Endometrium (tissue), 2 donors: Measurements from ENCODE around the gene NSMCE3.
"Not testable (repeated sequence)": the region's sequence is repeated elsewhere in the genome, so short reads cannot be mapped to it uniquely, and the experiment has no call there.

Experiments
- FAIRE-seq: peaks from 2 replicates; lab custom pipeline; 2012; peaks lifted over from hg19 to GRCh38; lab: Jason Lieb, UNC
- donor health status: control.
- donor health status: control.

Gene NSMCE3

DNA sequence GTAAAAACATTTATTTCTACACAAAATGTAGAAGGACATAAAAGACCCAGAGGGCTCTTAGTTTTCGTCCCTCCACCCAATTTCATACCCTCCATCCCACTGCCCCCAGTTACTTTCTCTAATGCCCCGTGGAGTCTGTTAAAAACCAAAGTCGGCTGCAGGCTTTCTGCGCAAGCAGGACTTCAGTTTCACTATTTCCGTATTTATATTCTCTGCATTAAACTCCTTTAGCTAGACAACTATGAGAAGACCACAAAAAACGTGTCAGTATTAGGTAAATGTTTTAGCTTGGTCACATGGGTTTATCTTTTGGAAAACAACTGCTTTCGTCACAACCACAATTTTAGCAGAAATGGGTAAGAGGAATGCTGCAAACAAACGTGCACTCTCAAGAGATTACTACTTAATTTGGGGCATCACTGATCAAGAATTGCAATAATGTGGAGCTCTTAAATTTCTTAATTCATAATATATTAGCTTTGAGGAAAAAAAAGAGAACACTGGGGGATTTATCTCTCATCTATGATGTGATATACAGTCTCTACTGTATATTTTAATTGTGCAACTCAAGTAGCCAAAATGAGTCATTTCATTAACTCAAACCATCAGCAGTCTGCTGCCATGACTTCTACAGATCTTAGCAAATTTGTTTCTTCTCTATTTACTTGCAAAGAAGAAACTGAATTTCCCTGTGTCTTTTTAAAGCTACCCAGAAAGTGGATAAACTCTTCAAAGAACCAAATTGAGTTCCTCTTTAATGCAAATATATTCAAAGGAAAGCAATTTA is 740 bp upstream of the NSMCE3 start:
- no peak for FAIRE-seq

DNA sequence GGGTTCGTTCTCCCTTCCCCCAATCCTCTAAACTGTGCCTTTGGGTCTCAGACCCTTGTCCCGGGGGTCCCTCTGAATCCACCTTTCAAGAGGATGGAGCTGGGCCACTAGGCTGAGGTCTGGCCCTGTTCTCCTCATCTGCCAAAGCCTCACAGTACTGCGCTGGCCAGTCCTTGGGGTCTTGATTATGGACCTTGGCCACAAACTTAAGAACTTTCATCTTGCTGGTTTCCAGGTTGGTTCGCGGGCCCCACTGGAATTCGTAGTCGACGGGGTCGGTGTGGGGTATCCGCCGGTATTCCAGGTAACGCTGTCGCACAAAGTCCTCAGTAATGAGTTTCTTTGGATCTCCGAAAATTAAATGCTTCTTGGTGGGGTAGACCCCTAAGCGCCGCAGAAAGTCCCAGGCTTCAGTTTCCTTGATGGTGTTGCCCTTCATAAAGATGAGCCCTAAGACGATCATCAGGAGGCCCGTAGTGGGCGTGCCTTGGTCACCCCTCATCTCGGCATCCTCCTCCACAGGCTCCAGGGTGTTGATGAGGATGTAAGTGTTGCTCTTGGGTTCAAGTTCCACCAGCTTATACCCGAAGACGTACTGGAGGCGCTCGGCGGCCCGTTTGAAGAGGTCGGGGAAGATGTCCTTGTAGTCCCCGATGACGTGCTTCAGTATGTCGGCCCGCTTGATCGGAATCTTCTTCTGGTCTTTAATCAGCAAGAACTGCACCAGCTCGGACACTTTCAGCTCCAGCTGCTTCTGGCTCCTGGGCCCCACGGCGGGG is 727 bp downstream of the NSMCE3 start:
- FAIRE-seq = no peak

DNA sequence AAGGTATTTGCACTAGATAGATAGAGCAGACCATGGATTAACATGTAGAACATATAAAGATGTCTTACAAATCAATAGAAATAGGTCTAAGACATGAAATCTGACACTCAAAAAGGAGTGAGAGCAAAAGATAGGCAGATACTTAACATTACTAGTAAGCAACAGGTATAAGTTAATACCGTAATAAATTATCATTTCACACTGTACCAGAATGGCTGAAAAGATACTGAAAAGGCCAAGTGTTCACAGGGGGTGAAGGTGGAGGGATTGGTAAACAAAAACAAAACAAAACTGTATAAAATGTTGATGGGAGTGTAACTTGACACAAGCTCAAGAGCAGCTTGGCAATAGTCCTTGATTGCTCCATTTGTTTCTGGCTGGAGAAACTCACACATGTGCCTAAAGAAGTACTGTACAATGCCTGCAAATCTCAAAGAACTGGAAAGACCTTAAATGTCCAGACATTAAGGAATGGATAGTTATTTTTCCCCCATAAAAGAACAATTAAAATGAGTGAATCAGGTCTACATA is 3.5 kb downstream of the NSMCE3 start:
- no peak for FAIRE-seq

DNA sequence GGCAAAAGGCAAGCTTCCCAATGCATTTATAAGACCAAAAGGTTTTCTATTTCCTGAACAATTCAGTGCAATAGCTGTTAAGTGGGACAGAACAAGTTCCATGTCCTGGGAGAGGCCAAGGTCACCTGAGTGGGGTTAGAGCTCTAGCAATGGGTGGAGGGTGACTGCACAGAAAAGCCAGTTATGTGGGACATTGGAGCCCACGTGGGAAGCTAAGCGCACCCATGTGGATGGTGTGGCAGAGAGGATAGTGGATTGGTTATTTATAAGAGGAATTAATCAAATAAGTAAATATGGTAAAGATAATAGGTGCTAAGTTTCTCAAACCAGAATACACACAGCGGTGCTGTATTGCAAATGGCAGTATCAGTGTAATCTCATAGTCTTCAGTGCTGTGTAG is 6.3 kb downstream of the NSMCE3 start:
- no peak for FAIRE-seq

DNA sequence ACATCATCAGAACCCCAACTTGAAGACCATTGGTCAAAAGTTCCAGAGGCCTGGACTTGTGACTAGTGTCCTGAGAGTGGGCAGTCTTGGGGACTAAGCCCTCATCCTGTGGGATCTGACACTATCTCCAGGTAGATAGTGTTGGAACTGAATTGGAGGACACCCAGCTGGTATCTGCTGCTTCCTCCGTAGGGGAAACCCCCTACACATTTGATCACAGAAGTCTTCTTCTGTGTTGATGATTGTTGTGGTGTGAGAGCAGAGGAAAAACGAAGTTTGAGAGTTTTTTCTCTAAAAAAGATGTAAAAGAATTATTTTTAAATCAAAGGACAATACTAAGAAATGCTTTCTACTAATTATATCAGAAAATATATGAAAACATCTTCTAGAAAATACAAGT is 6.9 kb downstream of the NSMCE3 start:
- FAIRE-seq = no peak

DNA sequence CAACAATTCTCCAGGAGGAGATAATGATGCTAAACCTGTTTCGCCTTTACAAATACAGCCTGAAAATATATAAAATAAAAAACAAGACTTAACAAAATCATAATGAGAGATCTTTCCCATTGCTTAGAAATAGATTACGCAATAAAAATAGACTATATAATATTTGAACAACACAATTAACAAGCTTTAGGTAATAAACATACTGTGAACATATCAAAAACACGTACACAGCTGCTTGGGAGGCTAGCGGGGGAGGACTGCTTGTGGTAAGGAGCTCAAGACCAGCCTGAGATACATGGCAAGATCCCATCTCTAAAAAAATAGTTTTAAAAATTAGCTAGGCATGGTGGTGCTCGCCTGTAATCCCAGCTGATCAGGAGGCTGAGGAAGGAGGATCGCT is 8.7 kb downstream of the NSMCE3 start:
- FAIRE-seq = no peak

DNA sequence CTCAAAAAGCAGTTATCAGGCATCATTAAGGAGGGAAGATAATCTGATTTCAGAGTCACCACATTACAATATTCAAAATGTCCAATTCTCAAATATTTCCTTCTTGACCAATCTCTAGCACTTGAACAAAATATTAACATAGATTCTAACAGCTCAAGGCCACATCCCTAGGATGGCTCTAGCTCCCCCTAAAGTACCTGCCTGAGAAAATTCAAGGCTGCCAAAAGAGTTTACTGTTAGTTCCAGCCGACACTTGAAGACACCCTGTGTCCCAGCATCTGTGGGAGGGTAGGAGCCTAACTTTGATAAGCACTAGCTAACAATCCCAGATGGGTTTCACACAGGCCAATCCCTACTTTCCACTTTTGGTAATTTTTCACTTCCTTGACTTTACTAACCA is 10.4 kb downstream of the NSMCE3 start:
- no peak for FAIRE-seq

DNA sequence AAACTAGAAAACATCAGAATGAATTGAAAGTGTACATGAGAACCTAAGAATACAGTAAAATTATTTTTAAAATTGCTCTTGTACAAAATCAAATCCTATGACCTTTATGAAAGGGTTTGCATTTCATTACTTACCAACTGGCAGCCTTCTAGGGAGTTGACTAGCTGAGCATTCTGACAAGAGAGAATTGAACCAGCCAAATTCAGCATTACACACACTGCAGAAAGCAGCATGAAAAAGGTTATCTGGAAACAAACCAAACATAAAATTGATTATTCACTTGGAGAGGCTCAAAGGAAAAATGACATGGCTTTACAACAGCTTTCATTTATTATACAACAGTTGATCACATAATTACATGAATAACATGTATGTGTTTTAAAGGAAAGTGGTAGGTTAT is 17.4 kb downstream of the NSMCE3 start:
- FAIRE-seq = no peak

DNA sequence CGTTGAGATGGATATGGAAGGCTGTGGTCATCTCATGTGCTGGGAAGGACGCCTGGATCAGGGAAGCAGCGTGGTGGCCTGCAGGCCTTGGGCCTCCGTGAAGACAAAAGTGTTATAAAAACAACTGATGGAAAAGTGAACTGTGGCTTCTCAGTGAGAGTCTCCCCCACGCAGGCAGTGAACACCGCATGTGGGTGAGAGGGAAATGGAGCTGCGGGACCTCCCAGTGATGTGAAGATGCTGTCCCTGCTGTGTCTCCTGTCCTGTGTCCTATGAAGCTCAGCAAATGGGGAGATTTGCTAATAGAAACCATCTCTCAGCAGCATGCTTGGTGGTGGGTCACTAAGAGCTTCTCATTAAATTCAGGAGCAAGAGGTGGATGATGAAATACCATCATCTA is 25.1 kb downstream of the NSMCE3 start:
- FAIRE-seq = no peak

DNA sequence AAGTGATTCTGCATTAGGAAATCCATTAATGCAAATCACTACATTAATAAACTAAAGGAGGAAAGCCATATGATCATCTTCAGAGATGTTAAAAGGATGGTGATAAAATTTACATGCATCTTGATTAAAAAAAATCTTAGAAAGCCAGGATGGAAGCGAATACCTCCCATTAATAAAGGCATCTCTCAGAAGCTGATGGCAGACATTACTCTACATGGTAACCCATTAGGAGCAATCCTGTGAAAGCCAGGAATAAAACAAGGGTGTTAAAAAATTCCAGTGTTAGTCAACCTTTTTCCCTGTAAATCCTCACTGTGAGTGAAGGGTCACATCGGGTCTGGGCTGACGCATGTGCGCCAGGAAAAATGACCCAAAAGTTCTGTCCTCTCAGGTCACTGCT is 25.5 kb downstream of the NSMCE3 start:
- FAIRE-seq = no peak

DNA sequence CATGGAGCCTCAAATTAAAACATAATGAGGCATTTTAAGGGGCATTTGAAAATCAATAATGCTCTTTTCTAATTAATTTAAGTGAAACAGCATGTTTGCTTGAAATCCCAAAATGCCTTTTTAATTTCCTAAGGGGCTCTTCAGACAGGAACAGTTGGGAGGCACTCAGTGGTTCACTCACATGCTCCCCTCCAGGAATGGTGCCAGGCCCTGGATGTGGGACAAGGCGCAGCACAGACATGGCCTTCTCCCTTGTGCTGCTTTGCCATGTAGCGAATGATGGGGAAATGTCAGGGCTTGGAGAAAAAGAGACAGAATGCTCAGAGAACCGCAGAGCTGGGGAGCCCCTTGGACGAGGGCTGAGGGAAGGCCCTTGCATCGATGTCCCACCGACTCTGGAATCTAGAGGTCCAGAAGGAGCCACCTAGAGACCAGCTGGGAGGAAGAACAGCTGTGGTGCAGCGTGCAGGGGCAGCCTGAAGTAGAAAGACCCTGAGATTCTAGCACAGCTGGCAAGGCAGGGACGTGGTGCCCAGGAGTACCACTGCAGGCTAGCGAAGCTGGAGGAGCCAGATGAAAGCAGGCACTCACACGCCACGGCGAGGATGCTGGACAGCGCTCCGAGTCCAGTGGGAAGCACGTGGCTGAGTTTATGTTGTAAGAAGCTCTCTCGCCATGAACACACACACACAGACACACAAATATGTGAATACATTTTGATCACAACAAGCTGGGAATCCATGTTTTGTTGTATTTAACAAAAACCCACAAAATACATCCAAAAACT is 27.0 kb downstream of the NSMCE3 start:
- FAIRE-seq = no peak

DNA sequence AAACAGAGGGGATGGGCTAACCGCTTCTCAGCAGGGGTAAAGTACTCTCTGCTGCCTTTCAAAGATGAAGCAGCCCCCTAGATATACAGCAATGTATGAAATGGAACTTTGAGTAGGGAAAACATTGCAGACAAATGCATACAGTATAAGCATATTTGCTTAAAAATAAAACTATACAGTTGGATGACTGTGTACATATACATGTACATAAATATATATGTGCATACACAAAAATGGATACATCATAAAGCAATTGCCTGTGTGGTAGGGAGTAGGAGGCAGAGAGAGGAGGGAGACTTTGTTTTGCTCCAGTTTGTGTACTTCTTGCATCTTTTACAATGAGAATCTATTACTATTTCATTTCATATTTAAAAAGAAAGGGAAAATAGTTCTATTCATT is 28.4 kb downstream of the NSMCE3 start:
- no peak for FAIRE-seq

DNA sequence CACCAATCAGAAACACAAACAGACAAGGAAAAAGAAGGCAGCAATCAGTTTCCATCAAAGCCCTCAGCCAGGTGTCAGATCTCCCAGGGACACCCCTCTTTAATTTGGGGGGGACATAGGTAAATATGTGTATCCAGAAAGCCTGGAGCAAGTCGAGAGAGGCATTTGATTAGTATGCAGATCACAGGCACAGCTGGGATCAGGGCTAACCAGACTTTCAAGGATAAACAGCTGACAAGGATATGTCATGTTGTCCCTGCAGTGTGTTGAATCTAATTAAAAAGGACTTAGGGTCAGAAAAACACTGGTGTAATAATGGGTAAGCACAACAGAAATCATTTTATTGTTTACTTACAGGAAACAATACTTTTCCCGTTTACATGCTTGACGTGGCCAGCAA is 30.2 kb downstream of the NSMCE3 start:
- peak; percentile 63 for FAIRE-seq

DNA sequence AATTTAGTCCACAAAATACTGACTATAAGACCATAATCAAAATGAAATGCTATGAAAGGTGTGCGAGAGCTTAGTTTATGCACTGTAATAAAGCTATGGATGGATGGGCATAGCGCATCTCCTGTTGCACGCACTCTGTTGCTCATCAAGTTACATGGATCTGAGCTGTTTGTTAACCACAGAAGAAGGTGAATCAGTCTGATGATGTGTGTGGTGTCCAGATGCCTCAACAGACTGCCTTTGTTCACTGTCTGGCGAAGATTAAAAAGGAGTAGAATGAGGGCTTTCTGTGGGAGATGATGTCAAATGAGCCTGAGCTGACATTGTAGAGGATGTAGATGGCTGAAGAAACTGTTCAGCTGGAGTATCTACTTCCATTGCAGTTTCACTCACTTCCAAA is 36.1 kb downstream of the NSMCE3 start:
- FAIRE-seq = no peak

DNA sequence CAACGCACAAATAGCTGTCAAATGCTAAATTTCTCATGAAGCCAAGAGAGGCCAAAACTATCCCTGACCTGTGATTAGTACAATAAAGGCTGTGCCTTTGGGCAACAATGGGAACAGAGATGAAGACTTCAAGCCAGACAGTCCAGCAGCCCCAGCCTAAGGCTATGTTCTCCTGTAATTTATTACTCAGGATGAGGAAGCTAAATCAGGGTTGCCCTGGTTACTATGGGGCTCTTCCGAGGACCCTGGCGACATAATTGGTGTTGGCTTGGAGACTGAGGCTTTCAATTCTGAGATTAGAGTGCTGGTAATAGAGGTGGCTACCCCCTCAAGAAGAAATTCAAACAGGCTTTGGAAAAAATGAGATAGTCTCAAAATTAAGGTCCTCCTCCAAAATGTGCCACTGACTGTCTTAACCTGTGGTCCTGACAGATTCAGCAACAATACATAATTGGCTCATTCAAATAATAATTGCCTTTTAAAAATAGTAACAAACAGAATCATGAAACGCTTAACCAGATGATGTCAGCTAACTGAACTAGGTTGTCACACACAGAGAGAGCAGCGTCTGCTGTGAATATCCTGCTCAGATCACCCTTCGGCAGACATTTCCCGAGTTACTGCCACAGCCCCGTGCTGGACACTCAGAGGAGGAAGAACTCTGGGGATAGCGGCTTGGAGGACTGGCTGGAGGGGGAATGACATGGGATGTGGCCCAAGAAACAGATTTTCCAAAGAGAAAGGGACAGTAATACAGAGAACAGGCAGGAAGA is 43.0 kb downstream of the NSMCE3 start:
- no peak for FAIRE-seq

DNA sequence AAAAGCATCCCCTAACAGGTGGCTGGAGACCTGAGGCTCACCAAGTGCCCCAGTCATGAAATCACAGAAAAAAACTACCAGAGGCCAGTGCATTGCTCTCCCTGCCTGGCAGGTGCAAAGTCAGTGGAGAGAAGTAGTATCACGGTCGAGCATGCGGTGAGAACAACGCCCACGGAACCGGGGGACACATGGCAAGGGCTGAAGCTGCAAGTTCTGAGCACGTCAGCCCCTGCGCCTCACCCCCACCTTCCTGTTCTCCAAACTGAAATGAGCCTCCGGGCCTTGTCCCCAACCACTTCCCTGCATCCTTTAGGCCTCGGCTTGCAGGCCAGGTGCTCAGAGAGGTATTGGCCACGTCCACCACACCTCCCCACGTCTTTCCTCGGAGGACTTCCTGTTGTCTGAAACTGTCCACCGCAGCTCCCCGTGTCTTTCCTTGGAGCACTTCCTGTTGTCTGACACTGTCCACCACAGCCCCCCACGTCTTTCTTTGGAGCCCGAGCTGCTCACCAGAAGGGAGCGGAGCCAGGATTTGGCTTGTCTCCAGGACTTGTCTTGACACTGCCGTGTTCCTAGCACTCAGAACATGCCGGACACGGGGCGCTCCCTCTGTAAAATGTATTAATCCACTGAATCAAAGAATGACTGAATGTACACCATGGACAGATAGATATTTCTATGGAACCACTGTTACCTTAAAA is 43.9 kb downstream of the NSMCE3 start:
- FAIRE-seq = no peak

DNA sequence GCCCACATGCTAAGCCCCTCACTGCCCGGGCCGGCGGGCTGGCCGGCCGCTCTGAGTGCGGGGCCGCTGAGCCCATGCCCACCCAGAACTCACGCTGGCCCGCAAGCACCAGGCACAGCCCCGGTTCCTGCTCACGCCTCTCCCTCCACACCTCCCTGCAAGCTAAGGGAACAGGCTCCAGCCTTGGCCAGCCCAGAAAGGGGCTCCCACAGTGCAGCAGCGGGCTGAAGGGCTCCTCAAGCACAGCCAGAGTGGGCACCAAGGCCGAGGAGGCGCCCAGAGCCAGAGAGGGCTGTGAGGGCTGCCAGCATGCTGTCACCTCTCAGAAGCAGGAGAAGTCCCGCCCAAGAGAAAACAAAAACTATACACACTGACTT is 44.6 kb downstream of the NSMCE3 start:
- not testable (repeated sequence) for FAIRE-seq

DNA sequence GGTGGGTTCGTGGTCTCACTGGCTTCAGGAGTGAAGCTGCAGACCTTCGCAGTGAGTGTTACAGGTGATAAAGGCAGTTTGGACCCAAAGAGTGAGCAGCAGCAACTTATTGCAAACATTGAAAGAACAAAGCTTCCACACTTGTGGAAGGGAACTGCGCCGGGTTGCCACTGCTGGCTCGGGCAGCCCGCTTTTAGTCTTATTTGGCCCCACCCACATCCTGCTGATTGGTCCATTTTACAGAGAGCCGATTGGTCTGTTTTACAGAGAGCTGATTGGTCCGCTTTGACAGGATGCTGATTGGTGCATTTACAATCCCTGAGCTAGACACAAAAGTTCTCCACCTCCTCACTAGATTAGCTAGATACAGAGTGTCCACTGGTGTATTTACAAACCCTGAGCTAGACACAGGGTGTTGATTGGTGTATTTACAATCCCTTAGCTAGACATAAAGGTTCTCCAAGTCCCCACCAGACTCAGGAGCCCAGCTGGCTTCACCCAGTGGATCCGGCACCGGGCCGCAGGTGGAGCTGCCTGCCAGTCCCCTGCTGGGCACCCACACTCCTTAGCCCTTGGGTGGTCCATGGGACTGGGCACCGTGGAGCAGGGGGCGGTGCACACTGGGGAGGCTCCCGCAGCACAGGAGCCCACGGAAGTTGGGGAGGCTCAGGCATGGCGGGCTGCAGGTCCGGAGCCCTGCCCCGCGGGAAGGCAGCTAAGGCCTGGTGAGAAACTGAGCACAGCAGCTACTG is 45.2 kb downstream of the NSMCE3 start:
- FAIRE-seq = not testable (repeated sequence)

DNA sequence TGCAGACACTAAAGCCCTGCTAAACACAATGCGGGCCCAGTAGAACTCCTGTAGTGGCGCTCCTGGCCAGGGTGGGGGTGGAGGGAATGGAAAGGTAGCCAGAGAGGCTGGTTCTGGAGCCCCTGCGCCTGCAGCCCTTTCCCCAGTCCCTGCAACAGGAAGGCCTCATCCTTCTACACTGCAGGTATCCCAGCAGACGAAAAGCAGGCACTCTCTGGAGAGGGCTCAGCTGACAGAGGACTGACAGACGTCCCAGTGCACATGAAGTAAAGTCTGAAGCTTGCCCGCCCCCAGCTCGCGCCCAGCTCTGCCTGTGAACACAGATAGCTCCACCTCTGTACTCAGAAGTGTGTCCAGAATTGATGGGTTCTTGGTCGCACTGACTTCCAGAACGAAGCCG is 46.0 kb downstream of the NSMCE3 start:
- FAIRE-seq = no peak

DNA sequence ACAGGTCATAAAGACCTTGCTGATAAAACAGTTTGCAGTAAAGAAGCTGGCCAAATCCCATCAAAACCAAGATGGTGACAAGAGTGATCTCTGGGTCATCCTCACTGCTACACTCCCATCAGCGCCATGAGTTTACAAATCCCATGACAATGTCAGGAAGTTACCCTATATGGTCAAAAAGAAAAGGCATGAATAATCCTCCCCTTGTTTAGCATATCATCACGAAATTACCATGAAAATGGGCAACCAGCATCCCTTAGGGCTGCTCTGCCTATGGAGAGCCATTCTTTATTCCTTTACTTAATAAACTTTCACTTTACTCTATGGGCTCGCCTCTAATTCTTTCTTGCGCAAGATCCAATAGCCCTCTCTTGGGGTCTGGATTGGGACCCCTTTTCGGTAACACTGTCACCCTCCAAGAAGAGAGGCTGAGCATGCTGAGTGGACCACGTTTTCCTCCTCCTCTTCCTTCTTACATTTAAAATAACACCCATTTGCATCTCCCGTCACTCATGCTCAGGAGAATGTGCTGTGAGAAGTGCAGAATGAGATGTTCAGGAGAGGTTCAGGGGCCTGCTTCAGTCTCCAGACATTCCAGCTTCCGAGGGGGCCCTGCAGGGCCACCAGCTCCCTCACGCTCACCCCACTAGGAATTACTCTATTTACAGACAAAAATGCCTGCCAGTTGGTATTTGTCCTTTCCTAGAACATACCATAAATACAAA is 47.3 kb downstream of the NSMCE3 start:
- no peak for FAIRE-seq
